Neuronal stem cell (in vitro differentiated cells): ENCODE results near the gene CCDC85C.

Experiments used
- DNase-seq: peaks from one replicate; pipeline ENCODE4 v3.0.0-alpha.2; 2013; ENCODE audit warnings: low spot score
- H2AFZ ChIP-seq: one replicate; pipeline ENCODE4 v1.6.1; 2013; ENCODE audit warnings: mild to moderate bottlenecking, low read length, inconsistent platforms
- H2AK5ac ChIP-seq: 2 replicates; pipeline ENCODE4 v1.6.1; 2013; ENCODE audit warnings: low read depth, mild to moderate bottlenecking, inconsistent platforms, low read length, moderate library complexity, mixed read lengths
- H2BK120ac ChIP-seq: 2 replicates; pipeline ENCODE4 v1.6.1; 2013; ENCODE audit warnings: low read depth, mild to moderate bottlenecking, inconsistent platforms, low read length, moderate library complexity, mixed read lengths
- H2BK12ac ChIP-seq: one replicate; pipeline ENCODE4 v1.6.1; 2013; ENCODE audit warnings: low read length, inconsistent platforms
- H2BK15ac ChIP-seq: 2 replicates; pipeline ENCODE4 v1.6.1; 2013; ENCODE audit warnings: mild to moderate bottlenecking, low read length, inconsistent platforms, mixed read lengths
- H2BK5ac ChIP-seq: one replicate; pipeline ENCODE4 v1.6.1; 2013; ENCODE audit warnings: inconsistent platforms, mild to moderate bottlenecking, low read length, moderate library complexity
- H3K14ac ChIP-seq: one replicate; pipeline ENCODE4 v1.6.1; 2013; ENCODE audit warnings: low read length, inconsistent platforms
- H3K18ac ChIP-seq: 2 replicates; pipeline ENCODE4 v1.6.1; 2013; ENCODE audit warnings: low read length, inconsistent platforms
- H3K23ac ChIP-seq: 2 replicates; pipeline ENCODE4 v1.6.1; 2013; ENCODE audit warnings: low read depth, mild to moderate bottlenecking, mixed read lengths, low read length, inconsistent platforms; ENCODE audit not compliant: poor library complexity
- H3K27ac ChIP-seq: replicated peaks from 3 replicates; pipeline ENCODE4 v1.5.1; 2013; ENCODE audit warnings: low read length, inconsistent platforms
- H3K27me3 ChIP-seq, 3 experiments: 2 replicates each; pipeline ENCODE4 v1.6.1; 2013; ENCODE audit warnings: low read length in 3 of 3, mild to moderate bottlenecking in 2 of 3, inconsistent platforms in 1 of 3, low read depth in 1 of 3, mixed read lengths in 1 of 3, moderate library complexity in 1 of 3; ENCODE audit not compliant: control insufficient read depth in 3 of 3, insufficient read depth in 3 of 3
- H3K36me3 ChIP-seq, 2 donors: replicated peaks in 1 of 2; 2 replicates each; pipeline ENCODE4 v1.6.1; 2013; ENCODE audit warnings: low read length in 2 of 2; ENCODE audit not compliant: control insufficient read depth in 2 of 2, insufficient read depth in 2 of 2
- H3K4ac ChIP-seq: 2 replicates; pipeline ENCODE4 v1.6.1; 2013; ENCODE audit warnings: inconsistent platforms, mild to moderate bottlenecking, low read length, moderate library complexity
- H3K4me1 ChIP-seq, 2 donors: 1 replicate in 1 of 2; 2 replicates in 1 of 2; pipeline ENCODE4 v1.6.1; 2013; ENCODE audit warnings: low read length in 2 of 2, low read depth in 1 of 2; ENCODE audit not compliant: control insufficient read depth in 2 of 2, insufficient read depth in 1 of 2
- H3K4me2 ChIP-seq: one replicate; pipeline ENCODE4 v1.6.1; 2013; ENCODE audit warnings: mild to moderate bottlenecking, low read length, inconsistent platforms; ENCODE audit not compliant: insufficient read depth, poor library complexity, severe bottlenecking
- H3K4me3 ChIP-seq, 2 donors: 2 replicates each; pipeline ENCODE4 v1.5.1; 2013; ENCODE audit warnings: low read length in 2 of 2, mild to moderate bottlenecking in 2 of 2, inconsistent platforms in 1 of 2, moderate library complexity in 1 of 2
- H3K79me1 ChIP-seq: one replicate; pipeline ENCODE4 v1.6.1; 2013; ENCODE audit warnings: low read depth, mild to moderate bottlenecking, inconsistent platforms, low read length, moderate library complexity
- H3K9ac ChIP-seq: one replicate; pipeline ENCODE4 v1.6.1; 2013; ENCODE audit warnings: mild to moderate bottlenecking, low read depth, low read length, inconsistent platforms; ENCODE audit not compliant: poor library complexity
- H3K9me3 ChIP-seq, 2 donors: replicated peaks in 1 of 2; 2 replicates each; pipeline versions ENCODE3 to v1.6.1; 2013; ENCODE audit warnings: low read length in 2 of 2, mild to moderate bottlenecking in 2 of 2, inconsistent platforms in 1 of 2, low read depth in 1 of 2, mixed read lengths in 1 of 2, moderate library complexity in 1 of 2; ENCODE audit not compliant: control insufficient read depth in 2 of 2, insufficient read depth in 1 of 2
- H4K8ac ChIP-seq: one replicate; pipeline ENCODE4 v1.6.1; 2013; ENCODE audit warnings: low read depth, mild to moderate bottlenecking, inconsistent platforms, low read length, moderate library complexity
- H4K91ac ChIP-seq: one replicate; pipeline ENCODE4 v1.6.1; 2013; ENCODE audit warnings: low read length, low read depth, mild to moderate bottlenecking, inconsistent platforms; ENCODE audit not compliant: poor library complexity
- WGBS, 2 donors: extraction: QIAGEN DNeasy Blood & Tissue Kit; methylation state at CpG; one replicate each; pipeline ENCODE4 v1.1.7; 2013; ENCODE audit warnings: missing lambda C conversion rate in 2 of 2, mixed read lengths in 1 of 2; ENCODE audit not compliant: insufficient read length in 2 of 2, insufficient replicate concordance in 1 of 2; ENCODE audit errors: extremely low coverage in 2 of 2; 5-methylcytosine and 5-hydroxymethylcytosine counted together

CCDC85C gene

GRCh38 chr14:99616832-99617800, 13.1 kb upstream of the CCDC85C start:
- H3K4ac ChIP-seq = no peak overlapping the region
- H3K4me2 ChIP-seq = no peak overlapping the region
- H3K36me3 ChIP-seq = no peaks in the 10 kb centered on the region
- peak overlapping the region; percentile 67 for H2BK12ac ChIP-seq
- no peak overlapping the region for H3K18ac ChIP-seq
- no peak overlapping the region for H2BK15ac ChIP-seq
- peaks cover 7 to 23% of the 10 kb centered on the region in 2 donors for H3K4me1 ChIP-seq
- H3K23ac ChIP-seq = no peak overlapping the region
- no CpG with 5 or more reads among the region's 16 CpGs for WGBS, 2 donors
- no peak overlapping the region for H3K9ac ChIP-seq
- no peak overlapping the region for H2BK120ac ChIP-seq
- no peak overlapping the region for H2AFZ ChIP-seq
- H4K8ac ChIP-seq = no peak overlapping the region
- H2BK5ac ChIP-seq = no peak overlapping the region
- H2AK5ac ChIP-seq = no peak overlapping the region
- DNase-seq = no peak
- no peak overlapping the region for H3K14ac ChIP-seq
- H4K91ac ChIP-seq = no peak overlapping the region
- H3K27ac ChIP-seq = no peak overlapping the region
- no peaks in the 10 kb centered on the region for H3K9me3 ChIP-seq
- H3K4me3 ChIP-seq = no peak overlapping the region
- H3K27me3 ChIP-seq = no peaks in the 10 kb centered on the region
- no peaks in the 10 kb centered on the region for H3K79me1 ChIP-seq

GRCh38 chr14:99615497-99616157, 11.6 kb upstream of the CCDC85C start:
- no peaks in the 10 kb centered on the region for H3K27me3 ChIP-seq
- no peak overlapping the region for H2AFZ ChIP-seq
- no peak overlapping the region for H3K9ac ChIP-seq
- no peak overlapping the region for H3K4me2 ChIP-seq
- H3K18ac ChIP-seq = no peak overlapping the region
- no peak overlapping the region for H2BK12ac ChIP-seq
- H3K36me3 ChIP-seq = no peaks in the 10 kb centered on the region
- no peak overlapping the region for H4K91ac ChIP-seq
- H2AK5ac ChIP-seq = no peak overlapping the region
- no peak overlapping the region for H3K4ac ChIP-seq
- H3K4me3 ChIP-seq = no peak overlapping the region
- H3K14ac ChIP-seq = no peak overlapping the region
- no peak overlapping the region for H2BK120ac ChIP-seq
- no peak overlapping the region for H3K23ac ChIP-seq
- no peak overlapping the region for H3K27ac ChIP-seq
- H3K9me3 ChIP-seq = no peaks in the 10 kb centered on the region
- no peak overlapping the region for H4K8ac ChIP-seq
- H2BK5ac ChIP-seq = no peak overlapping the region
- no CpG with 5 or more reads among the region's 7 CpGs for WGBS, 2 donors
- H3K79me1 ChIP-seq = no peaks in the 10 kb centered on the region
- H2BK15ac ChIP-seq = no peak overlapping the region
- DNase-seq = no peak
- peaks cover 7 to 21% of the 10 kb centered on the region in 2 donors for H3K4me1 ChIP-seq

GRCh38 chr14:99612738-99613330, 8.8 kb upstream of the CCDC85C start:
- H2AK5ac ChIP-seq = no peak overlapping the region
- no peaks in the 10 kb centered on the region for H3K9me3 ChIP-seq
- peak overlapping the region; percentile 15 for H3K18ac ChIP-seq
- H3K79me1 ChIP-seq = no peaks in the 10 kb centered on the region
- H3K27me3 ChIP-seq = no peaks in the 10 kb centered on the region
- H3K14ac ChIP-seq = no peak overlapping the region
- H3K4me3 ChIP-seq = no peak overlapping the region
- H4K91ac ChIP-seq = no peak overlapping the region
- no peak overlapping the region for H2BK120ac ChIP-seq
- H3K4me2 ChIP-seq = no peak overlapping the region
- H3K27ac ChIP-seq = no peak overlapping the region
- no peaks in the 10 kb centered on the region for H3K36me3 ChIP-seq
- WGBS, 2 donors = no CpG with 5 or more reads among the region's 8 CpGs
- no peak overlapping the region for H2BK15ac ChIP-seq
- no peak for DNase-seq
- H3K4me1 ChIP-seq = peaks cover 0 to 8% of the 10 kb centered on the region in 2 donors
- H2BK5ac ChIP-seq = no peak overlapping the region
- no peak overlapping the region for H2BK12ac ChIP-seq
- H3K9ac ChIP-seq = no peak overlapping the region
- H2AFZ ChIP-seq = no peak overlapping the region
- no peak overlapping the region for H3K23ac ChIP-seq
- no peak overlapping the region for H3K4ac ChIP-seq
- no peak overlapping the region for H4K8ac ChIP-seq
